PC-3 (cell line): Measurements from ENCODE around the gene TUBB1. TPM values are rescaled to one million over a fixed set of nuclear protein-coding genes. Genes with fewer than 3 reads are reported as not detected.

Experiments
- ATAC-seq: fragments of 200-7000 bp; cut with Tn5 transposase; 2 replicates; pipeline ENCODE4 v1.9.1; 2020; ENCODE audit warnings: mild to moderate bottlenecking, moderate library complexity
- BruUV-seq: library from RNA; stranded (reverse); fragments of 400-500 nt; replicated peaks from 2 replicates; lab custom pipeline; 2021; lab: Mats Ljungman, UMichigan
- CTCF ChIA-PET: fragments of 300-600 bp; sonication (Branson Sonifier 250); formaldehyde crosslinking; loops from one replicate; lab custom pipeline; 2022; ENCODE audit warnings: antibody characterized with exemption; lab: Charles Lee
- POLR2A ChIA-PET: fragments of 300-600 bp; sonication (Branson Sonifier 250); formaldehyde crosslinking; loops from one replicate; lab custom pipeline; 2022; ENCODE audit warnings: antibody characterized with exemption; ENCODE audit not compliant: unreplicated experiment; lab: Charles Lee
- DNase-seq: peaks from one replicate; pipeline ENCODE4 v3.0.0-alpha.2; 2015
- H2AFZ ChIP-seq: fragments of 300-600 bp; sonication (generic); 2 replicates; pipeline ENCODE4 v1.6.0; 2016; ENCODE audit warnings: antibody characterized with exemption, low read length
- H3F3A ChIP-seq: fragments of 300-600 bp; sonication (generic); one replicate; pipeline ENCODE4 v1.6.0; 2017; ENCODE audit warnings: antibody characterized with exemption, low read length, control low read depth, mild to moderate bottlenecking; ENCODE audit not compliant: unreplicated experiment
- H3K27ac ChIP-seq: fragments of 300-600 bp; sonication (generic); 2 replicates; pipeline ENCODE4 v1.5.1; 2016; ENCODE audit warnings: mild to moderate bottlenecking, low read length
- H3K27me3 ChIP-seq: fragments of 300-600 bp; sonication (generic); 2 replicates; pipeline ENCODE4 v1.6.1; 2016; ENCODE audit warnings: low read length, mixed read lengths
- H3K36me3 ChIP-seq: fragments of 300-600 bp; sonication (generic); 2 replicates; pipeline ENCODE4 v1.6.1; 2016; ENCODE audit warnings: low read depth, mixed run types, low read length, mixed read lengths
- H3K4me1 ChIP-seq: fragments of 300-600 bp; sonication (generic); 2 replicates; pipeline ENCODE4 v1.5.1; 2016; ENCODE audit warnings: low read length; ENCODE audit not compliant: insufficient read depth
- H3K4me2 ChIP-seq: fragments of 300-600 bp; sonication (generic); 2 replicates; pipeline ENCODE4 v1.6.0; 2016; ENCODE audit warnings: low read length
- H3K4me3 ChIP-seq: fragments of 300-600 bp; sonication (generic); 2 replicates; pipeline ENCODE4 v1.5.1; 2016; ENCODE audit warnings: mild to moderate bottlenecking, low read length, mixed read lengths
- H3K79me2 ChIP-seq: fragments of 300-600 bp; sonication (generic); 2 replicates; pipeline ENCODE4 v1.6.1; 2017; ENCODE audit warnings: low read length, mixed read lengths
- H3K9ac ChIP-seq: fragments of 300-600 bp; sonication (generic); 2 replicates; pipeline ENCODE4 v1.6.0; 2016; ENCODE audit warnings: mild to moderate bottlenecking, low read length
- H3K9me2 ChIP-seq: fragments of 300-600 bp; sonication (generic); replicated peaks from 2 replicates; pipeline ENCODE4 v1.6.1; 2016; ENCODE audit warnings: mixed run types, low read length, mixed read lengths
- H3K9me3 ChIP-seq: fragments of 300-600 bp; sonication (generic); 2 replicates; pipeline ENCODE4 v1.6.1; 2016; ENCODE audit warnings: low read length, mixed read lengths
- H4K20me1 ChIP-seq: fragments of 300-600 bp; sonication (generic); 2 replicates; pipeline ENCODE4 v1.6.1; 2016; ENCODE audit warnings: low read length, mixed read lengths
- CTCF ChIP-seq: fragments of 300-600 bp; sonication (generic); conservative IDR thresholded peaks from 2 replicates; pipeline ENCODE4 v1.5.1; 2017; ENCODE audit warnings: antibody characterized with exemption, low read depth, mild to moderate bottlenecking, low read length
- EZH2 ChIP-seq: fragments of 300-600 bp; sonication (generic); IDR thresholded peaks from one replicate; pipeline ENCODE4 v1.6.1; 2017; ENCODE audit warnings: antibody characterized with exemption, mild to moderate bottlenecking, low read length; ENCODE audit not compliant: unreplicated experiment
- EZH2phosphoT487 ChIP-seq: fragments of 300-600 bp; sonication (generic); IDR thresholded peaks from 2 replicates; pipeline ENCODE4 v1.6.1; 2018; ENCODE audit warnings: mild to moderate bottlenecking, antibody characterized with exemption, low read length, borderline replicate concordance
- intact Hi-C: fragments of 100-400 bp; cut with micrococcal nuclease; formaldehyde crosslinking; loops from 2 replicates; pipeline ENCODE4 v1.9.0; 2023
- total RNA-seq: library from RNA; depleted of rRNA; stranded (reverse); fragments of >200 nt; gene quantifications from 2 replicates; pipeline ENCODE4 v1.2.3, GENCODE V29; 2014

TUBB1 gene
- total RNA-seq, 1 experiment from 2014 or later = not detected

- H3K4me1 ChIP-seq = no peaks in the 10 kb centered on the region
- no peaks in the 10 kb centered on the region for H3K36me3 ChIP-seq
- no TSS peak for BruUV-seq
- H3K4me2 ChIP-seq = no peak overlapping the region
- DNase-seq (no peak), ATAC-seq (no peak)
- H2AFZ ChIP-seq = no peak overlapping the region
- no peak overlapping the region for H3K27ac ChIP-seq
- POLR2A ChIA-PET = no interaction called here
- H3K79me2 ChIP-seq = no peaks in the 10 kb centered on the region
- intact Hi-C loops = no loop called here
- no peak overlapping the region for H3K9ac ChIP-seq
- no peaks in the 10 kb centered on the region for H4K20me1 ChIP-seq
- H3K9me3 ChIP-seq = peaks cover 12% of the 10 kb centered on the region
- H3F3A ChIP-seq = no peaks in the 10 kb centered on the region
- no peak overlapping the region for H3K4me3 ChIP-seq
- TF ChIP-seq EZH2phosphoT487 = no peak
- CTCF ChIA-PET = no interaction called here
- no peaks in the 10 kb centered on the region for H3K9me2 ChIP-seq
- H3K27me3 ChIP-seq = peaks cover 40% of the 10 kb centered on the region
These were observed 47.8 kb upstream of the TUBB1 start for GRCh38 chr20:58971429-58971828.

GRCh38 chr20:58973179-58973578 is 46.0 kb upstream of the TUBB1 start:
- H3K79me2 ChIP-seq = no peaks in the 10 kb centered on the region
- H3K4me2 ChIP-seq = no peak overlapping the region
- CTCF ChIA-PET = no interaction called here
- ATAC-seq (no peak), DNase-seq (no peak)
- H3K27me3 ChIP-seq = peaks cover 36% of the 10 kb centered on the region
- intact Hi-C loops = no loop called here
- H3K9ac ChIP-seq = no peak overlapping the region
- H3K4me3 ChIP-seq = no peak overlapping the region
- H4K20me1 ChIP-seq = no peaks in the 10 kb centered on the region
- H3K9me3 ChIP-seq = peaks cover 12% of the 10 kb centered on the region
- H3K36me3 ChIP-seq = no peaks in the 10 kb centered on the region
- TF ChIP-seq EZH2 (no peak), EZH2phosphoT487 (no peak), CTCF (no peak)
- no peak overlapping the region for H2AFZ ChIP-seq
- H3K9me2 ChIP-seq = no peaks in the 10 kb centered on the region
- H3K27ac ChIP-seq = no peak overlapping the region
- H3K4me1 ChIP-seq = no peaks in the 10 kb centered on the region
- POLR2A ChIA-PET = no interaction called here
- H3F3A ChIP-seq = no peaks in the 10 kb centered on the region
- no TSS peak for BruUV-seq

- Histone ChIP-seq H3K4me1 (no peaks in the 10 kb centered on the region), H3K27ac (no peak overlapping the region), H3K4me2 (no peak overlapping the region), H3F3A (no peaks in the 10 kb centered on the region), H3K27me3 (peaks cover 32% of the 10 kb centered on the region), H2AFZ (no peak overlapping the region), H3K9me3 (peaks cover 12% of the 10 kb centered on the region), H3K9ac (no peak overlapping the region), H4K20me1 (no peaks in the 10 kb centered on the region), H3K9me2 (no peaks in the 10 kb centered on the region), H3K4me3 (no peak overlapping the region), H3K79me2 (no peaks in the 10 kb centered on the region), H3K36me3 (no peaks in the 10 kb centered on the region)
- no TSS peak for BruUV-seq
- ChIA-PET CTCF (no interaction called here), POLR2A (no interaction called here)
- DNase-seq = no peak
- no peak for ATAC-seq
- intact Hi-C loops = no loop called here
- no peak for TF ChIP-seq EZH2phosphoT487
- no peak for TF ChIP-seq EZH2
These were observed 45.4 kb upstream of the TUBB1 start for GRCh38 chr20:58973866-58974265.

- H3K27me3 ChIP-seq = peaks cover 17% of the 10 kb centered on the region
- TF ChIP-seq EZH2phosphoT487 = no peak
- no TSS peak for BruUV-seq
- H3K4me3 ChIP-seq = no peak overlapping the region
- ChIA-PET POLR2A (no interaction called here), CTCF (interaction anchor here (1.0 kb wide), 1 partner anchor 101 kb away, joined by 3 read pairs; no protein-coding TSS in a partner anchor)
- no peak overlapping the region for H3K27ac ChIP-seq
- H3K9ac ChIP-seq = no peak overlapping the region
- intact Hi-C loops = no loop called here
- DNase-seq (no peak), ATAC-seq (no peak)
- peaks cover 5% of the 10 kb centered on the region; the same call in 1 of the 2 replicates for H3K9me3 ChIP-seq
- no peaks in the 10 kb centered on the region for H3K4me1 ChIP-seq
- no peaks in the 10 kb centered on the region for H3F3A ChIP-seq
- no peaks in the 10 kb centered on the region for H4K20me1 ChIP-seq
- no peak overlapping the region for H3K4me2 ChIP-seq
- no peaks in the 10 kb centered on the region for H3K9me2 ChIP-seq
- H3K79me2 ChIP-seq = no peaks in the 10 kb centered on the region
- no peaks in the 10 kb centered on the region for H3K36me3 ChIP-seq
- no peak overlapping the region for H2AFZ ChIP-seq
These were observed 43.9 kb upstream of the TUBB1 start for GRCh38 chr20:58975353-58975752.
